Heart left ventricle (tissue), 16 donors: Measurements from ENCODE around the gene GRM2. TPM values are rescaled to one million over a fixed set of nuclear protein-coding genes. Genes with fewer than 3 reads are reported as not detected.

Experiments
- ATAC-seq, 4 donors: fragments of 200-7000 bp; cut with Tn5 transposase; one replicate each; pipeline ENCODE4 v1.9.1; 2020 to 2022; ENCODE audit warnings: moderate library complexity in 4 of 4, mild to moderate bottlenecking in 3 of 4, moderate number of reproducible peaks in 1 of 4
- DNase-seq, 5 donors: peaks; one replicate each; pipeline ENCODE4 v3.0.0-alpha.2; 2020
- H3K27ac ChIP-seq, 12 donors: fragments of 200-600 bp; sonication (generic) in 4 of 12; one replicate each; pipeline versions ENCODE4 v1.5.0 to v1.8.0; 2016 to 2022; ENCODE audit warnings: mild to moderate bottlenecking in 2 of 12
- H3K27me3 ChIP-seq, 9 donors: fragments of 200-600 bp; sonication (generic) in 2 of 9; one replicate each; pipeline versions ENCODE4 v1.5.1 to v1.8.0; 2016 to 2022; ENCODE audit warnings: mild to moderate bottlenecking in 3 of 9
- H3K36me3 ChIP-seq, 9 donors: fragments of 200-600 bp; sonication (generic) in 2 of 9; one replicate each; pipeline versions ENCODE4 v1.5.0 to v1.8.0; 2018 to 2022; ENCODE audit warnings: mild to moderate bottlenecking in 2 of 9
- H3K4me1 ChIP-seq, 12 donors: fragments of 200-600 bp; sonication (generic) in 4 of 12; one replicate each; pipeline versions ENCODE4 v1.5.0 to v1.8.0; 2016 to 2022; ENCODE audit warnings: mild to moderate bottlenecking in 3 of 12
- H3K4me3 ChIP-seq, 12 donors: fragments of 200-600 bp; sonication (generic) in 4 of 12; one replicate each; pipeline versions ENCODE4 v1.5.0 to v1.8.0; 2017 to 2022; ENCODE audit warnings: mild to moderate bottlenecking in 9 of 12, moderate library complexity in 4 of 12
- H3K9me3 ChIP-seq, 12 donors: fragments of 200-600 bp; sonication (generic) in 4 of 12; one replicate each; pipeline versions ENCODE4 v1.5.0 to v1.8.0; 2016 to 2022; ENCODE audit warnings: mild to moderate bottlenecking in 1 of 12
- POLR2A ChIP-seq, 2 donors: fragments of 450-650 bp; IDR thresholded peaks; one replicate each; pipeline ENCODE4 v1.6.1; 2017; ENCODE audit warnings: antibody characterized with exemption in 2 of 2, mild to moderate bottlenecking in 2 of 2, moderate library complexity in 2 of 2
- WGBS, 4 donors: extraction: QIAGEN DNeasy Blood & Tissue Kit in 2 of 4; methylation state at CpG; one replicate each; pipeline versions ENCODE4 v1.1.5 to v1.1.7; 2013 to 2018; 5-methylcytosine and 5-hydroxymethylcytosine counted together
- intact Hi-C, 10 donors: fragments of 100-400 bp; cut with DNase I; formaldehyde crosslinking; loops; one replicate each; pipeline versions ENCODE4 v1.11.1 to v1.14.2; 2022
- polyA plus RNA-seq, 2 donors: library from polyadenylated mRNA; stranded (reverse); fragments of 200-250 nt; gene quantifications; one replicate each; pipeline ENCODE4 v1.2.3, GENCODE V29; 2013
- total RNA-seq, 9 donors: library from RNA; depleted of rRNA in 2 of 9; stranded (reverse); fragments of >200 nt in 2 of 9; fragmentation: NEBNext Ultra II Directional in 3 of 9; extraction: Animal tissue kit (Norgen Biotek cat#: 25700) in 3 of 9; gene quantifications; one replicate each; pipeline versions ENCODE4 v1.1.0 to v1.2.4, GENCODE V29; 2016 to 2023
- TF ChIP-seq, protein P1 (sequence below), 12 donors: fragments of 200-600 bp; sonication (generic) in 4 of 12; IDR thresholded peaks; one replicate each; pipeline versions ENCODE4 v1.5.0 to v1.8.0; 2018 to 2022; ENCODE audit warnings: antibody characterized with exemption in 12 of 12, mild to moderate bottlenecking in 5 of 12
- donor health status: ischemic (EF 13 %, LVEDD 7.1; RV severe dilation, severe dysfunction).
- donor health status: healthy with polysubstance abuse.
- donor health status: DM: no; HTN: yes; CAD: no.
- donor health status: DM: no; HTN: no; CAD: no.
- donor health status: ischemic (EF 25% LVEDD 6.9; RV normal size, moderate dysfunction).
- donor health status: ischemic (EF 25% LVEDD 5.7; RV mildly dilated, moderate dysfunction).
- donor health status: healthy.
- donor health status: DM: yes; HTN: yes; CAD: no.
- donor health status: ischemic (EF 35%, LVEDD 5.7; RV mildly dilated, moderate dysfunction).
- donor health status: nonischemic (EF 11% LVEDD 7.7; RV severe dilation, severe dysfunction).
- donor health status: DM: yes; HTN: yes; CAD: no.
- donor health status: PGD.
- donor health status: ischemic (EF 29% LVEDD 5.4; RV normal size, mild dysfunction).
- donor health status: nonischemic (EF 23%, LVEDD 6.1; RV moderate dilation, normal function).

GRM2 gene
- total and polyA plus RNA-seq, 11 donors, result 0.03 to 0.95 (median 0.40) TPM; not detected in 2

DNA sequence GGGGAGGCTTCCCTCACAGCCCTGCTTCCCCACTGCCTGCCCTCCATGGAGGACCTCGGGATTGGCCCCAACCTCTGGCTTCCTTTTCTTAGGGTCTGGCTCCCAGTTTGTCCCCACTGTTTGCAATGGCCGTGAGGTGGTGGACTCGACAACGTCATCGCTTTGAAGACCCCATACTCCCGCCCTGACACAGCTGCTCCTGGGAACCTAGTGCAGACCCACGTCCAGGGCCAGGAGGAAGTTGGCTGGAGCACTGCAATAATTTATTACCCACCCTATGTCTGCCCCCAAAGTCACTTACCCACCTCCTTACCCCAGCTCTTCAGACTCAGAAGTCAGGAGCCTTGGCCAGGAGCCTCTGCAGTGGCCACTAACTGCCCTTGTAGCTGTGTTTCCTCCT is 11.1 kb downstream of the GRM2 start:
- intact Hi-C loops, result loop anchor here in 6 of 10 donors (2.0 to 10.0 kb wide), 4 partner anchors 77 to 84 kb away; no protein-coding TSS in a partner anchor
- Histone ChIP-seq H3K27ac (no peak overlapping the region), H3K36me3 (no peaks in the 10 kb centered on the region), H3K27me3 (no peaks in the 10 kb centered on the region), H3K9me3 (no peaks in the 10 kb centered on the region), H3K4me1 (peaks cover 0 to 4% (median 0%) of the 10 kb centered on the region in 12 donors), H3K4me3 (no peak overlapping the region)
- DNase-seq (no peak), ATAC-seq (no peak)
- TF ChIP-seq POLR2A (IDR thresholded peaks at IDR 0.05), result no peak
- TF ChIP-seq, protein P1, sequence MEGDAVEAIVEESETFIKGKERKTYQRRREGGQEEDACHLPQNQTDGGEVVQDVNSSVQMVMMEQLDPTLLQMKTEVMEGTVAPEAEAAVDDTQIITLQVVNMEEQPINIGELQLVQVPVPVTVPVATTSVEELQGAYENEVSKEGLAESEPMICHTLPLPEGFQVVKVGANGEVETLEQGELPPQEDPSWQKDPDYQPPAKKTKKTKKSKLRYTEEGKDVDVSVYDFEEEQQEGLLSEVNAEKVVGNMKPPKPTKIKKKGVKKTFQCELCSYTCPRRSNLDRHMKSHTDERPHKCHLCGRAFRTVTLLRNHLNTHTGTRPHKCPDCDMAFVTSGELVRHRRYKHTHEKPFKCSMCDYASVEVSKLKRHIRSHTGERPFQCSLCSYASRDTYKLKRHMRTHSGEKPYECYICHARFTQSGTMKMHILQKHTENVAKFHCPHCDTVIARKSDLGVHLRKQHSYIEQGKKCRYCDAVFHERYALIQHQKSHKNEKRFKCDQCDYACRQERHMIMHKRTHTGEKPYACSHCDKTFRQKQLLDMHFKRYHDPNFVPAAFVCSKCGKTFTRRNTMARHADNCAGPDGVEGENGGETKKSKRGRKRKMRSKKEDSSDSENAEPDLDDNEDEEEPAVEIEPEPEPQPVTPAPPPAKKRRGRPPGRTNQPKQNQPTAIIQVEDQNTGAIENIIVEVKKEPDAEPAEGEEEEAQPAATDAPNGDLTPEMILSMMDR (IDR thresholded peaks at IDR 0.05), result no peak
- 85 to 89% (median 88%) methylated on average over 7 of the region's 7 CpGs for WGBS, 4 donors

DNA sequence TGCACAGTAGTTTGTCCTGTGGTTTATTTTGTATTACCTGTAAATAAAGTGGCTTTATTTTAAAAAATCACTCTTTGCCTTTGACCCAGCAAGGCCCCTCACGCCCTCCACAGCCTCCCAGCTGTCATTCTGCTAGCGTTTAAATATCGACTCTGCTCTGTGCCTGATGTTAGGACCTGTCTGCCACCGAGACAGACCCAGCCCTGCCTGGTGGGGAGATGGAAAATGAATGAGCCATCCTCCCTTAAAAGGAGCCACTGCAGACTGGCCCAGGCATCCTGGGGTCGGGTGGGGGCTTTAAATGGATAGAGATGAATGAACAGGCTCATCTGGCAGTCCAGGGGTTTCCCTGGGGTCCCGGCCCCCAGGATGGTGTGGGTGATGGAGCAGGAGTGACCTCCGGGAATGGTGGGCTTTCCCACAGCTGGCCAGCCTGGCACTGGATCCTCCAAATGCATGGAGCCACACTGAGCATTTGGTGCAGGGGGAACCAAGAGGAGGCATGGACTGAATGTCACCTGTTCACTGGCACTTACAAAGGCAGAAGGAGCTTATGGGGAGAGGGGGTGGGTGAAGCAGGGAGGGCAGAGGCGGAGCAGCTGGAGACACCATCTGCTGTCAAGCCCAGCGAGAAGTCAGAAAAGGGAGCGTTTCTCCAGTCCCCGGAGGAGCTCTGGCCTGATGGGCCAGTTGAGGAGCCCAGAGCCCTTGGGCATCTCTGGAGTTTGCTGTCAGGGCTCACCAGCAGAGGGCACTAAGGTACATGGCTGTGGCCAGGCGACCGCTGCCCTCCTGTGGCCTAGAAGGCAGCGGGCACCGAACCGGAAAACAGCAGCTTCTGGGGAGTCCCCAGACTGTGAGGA is 11.9 kb downstream of the GRM2 start:
- ATAC-seq, result peak; percentile 38 to 84 (median 78)
- H3K27me3 ChIP-seq, result no peaks in the 10 kb centered on the region
- 47 to 52% (median 47%) methylated on average over 16 of the region's 16 CpGs for WGBS, 4 donors
- TF ChIP-seq POLR2A (IDR thresholded peaks at IDR 0.05), result no peak
- TF ChIP-seq, protein P1 (IDR thresholded peaks at IDR 0.05), result peak; percentile 60 to 81 (median 68)
- no peaks in the 10 kb centered on the region for H3K36me3 ChIP-seq
- H3K4me1 ChIP-seq, result peaks cover 0 to 4% (median 0%) of the 10 kb centered on the region in 12 donors
- H3K27ac ChIP-seq, result no peak overlapping the region
- no peak overlapping the region for H3K4me3 ChIP-seq
- H3K9me3 ChIP-seq, result no peaks in the 10 kb centered on the region
- DNase-seq, result peak in 4 of 5 donors; percentile 33 to 73 (median 59)
- intact Hi-C loops, result loop anchor here in 6 of 10 donors (2.0 to 10.0 kb wide), 4 partner anchors 76 to 84 kb away; no protein-coding TSS in a partner anchor

DNA sequence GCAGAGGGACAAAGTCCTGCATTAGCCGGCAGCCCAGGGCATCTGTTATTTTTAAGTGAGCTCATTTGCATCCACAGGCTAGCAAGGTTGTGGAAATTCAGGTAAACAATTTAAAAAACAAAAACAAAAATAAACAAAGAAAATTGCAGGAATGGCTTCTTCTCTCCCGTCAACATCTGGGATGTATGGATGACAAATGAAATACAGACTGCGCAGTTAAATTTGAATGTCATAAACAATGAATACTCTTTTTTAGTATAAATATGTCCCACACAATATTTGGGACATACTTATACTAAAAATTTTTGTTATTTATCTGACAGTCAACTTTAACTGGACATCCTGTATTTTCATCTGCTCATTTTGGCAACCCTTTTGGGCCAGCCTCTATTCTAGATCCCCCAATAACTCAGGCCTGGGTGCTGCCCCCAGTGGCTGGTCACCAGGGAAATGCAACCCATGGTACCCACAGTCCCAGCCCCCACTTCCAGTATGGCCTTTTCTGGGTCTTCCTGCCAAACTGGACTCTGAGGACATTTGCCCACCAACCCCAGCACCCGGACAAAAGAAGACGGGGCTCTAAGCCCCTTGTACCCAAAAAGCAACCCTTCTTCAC is 12.7 kb downstream of the GRM2 start:
- Histone ChIP-seq H3K9me3 (no peaks in the 10 kb centered on the region), H3K27ac (no peak overlapping the region), H3K36me3 (no peaks in the 10 kb centered on the region), H3K4me3 (no peak overlapping the region), H3K27me3 (no peaks in the 10 kb centered on the region), H3K4me1 (peaks cover 0 to 4% (median 0%) of the 10 kb centered on the region in 12 donors)
- no peak for TF ChIP-seq POLR2A (IDR thresholded peaks at IDR 0.05)
- TF ChIP-seq, protein P1 (IDR thresholded peaks at IDR 0.05), result peak in 2 of 12 donors; percentile 2
- WGBS, 4 donors, result 71 to 81% (median 78%) methylated on average over 5 of the region's 5 CpGs
- intact Hi-C loops, result loop anchor here in 8 of 10 donors (2.0 to 10.0 kb wide), 5 partner anchors 75 to 83 kb away; no protein-coding TSS in a partner anchor
- ATAC-seq (no peak), DNase-seq (no peak)
